Right ventricle myocardium inferior (tissue), 1 donor: ENCODE data around the gene ZIK1. TPM values are rescaled to one million over a fixed set of nuclear protein-coding genes. Genes with fewer than 3 reads are reported as not detected.

Experiments used
- ATAC-seq: fragments of 200-7000 bp; cut with Tn5 transposase; one replicate; pipeline ENCODE4 v1.9.1; 2020; ENCODE audit warnings: mild to moderate bottlenecking, moderate library complexity
- DNase-seq: peaks from one replicate; pipeline ENCODE4 v3.0.0; 2021; ENCODE audit errors: missing footprints
- intact Hi-C: fragments of 100-400 bp; cut with DNase I; formaldehyde crosslinking; loops from one replicate; pipeline ENCODE4 v1.11.0; 2022
- long read RNA-seq: library from polyadenylated mRNA; unstranded; transcript quantifications from one replicate; pipeline ENCODE4 v2.0.0, GENCODE V29; 2021
- total RNA-seq: library from RNA; stranded (reverse); fragmentation: NEBNext Ultra II Directional; extraction: Animal tissue kit (Norgen Biotek cat#: 25700); gene quantifications from one replicate; pipeline ENCODE4 v1.2.1, GENCODE V29; 2021
- donor health status: DM: no; HTN: yes; CAD: no; lungs with severe emphysema.

Gene ZIK1
- 3.3 TPM for total RNA-seq
- long read RNA-seq: 0 reads

- DNase-seq (peak; percentile 93), ATAC-seq (peak; percentile 95)
- intact Hi-C loops: no loop called here
Observed at GRCh38 chr19:57583521-57584416, at the start of gene ZIK1. Gene ZIK1, plus strand, starts transcription at chr19:57584145. Its CDS starts 212 bp downstream, at chr19:57584357.

GRCh38 chr19:57537953-57538547 lies 45.9 kb upstream of the ZIK1 start:
- intact Hi-C loops: no loop called here
- ATAC-seq (no peak), DNase-seq (no peak)

GRCh38 chr19:57546513-57546912 lies 37.4 kb upstream of the ZIK1 start:
- DNase-seq (no peak), ATAC-seq (no peak)
- intact Hi-C loops: no loop called here

GRCh38 chr19:57552432-57552831 lies 31.5 kb upstream of the ZIK1 start:
- DNase-seq (no peak), ATAC-seq (no peak)
- intact Hi-C loops: no loop called here

GRCh38 chr19:57557659-57558058 lies 26.3 kb upstream of the ZIK1 start:
- intact Hi-C loops: loop anchor here (2.0 kb wide), 1 partner anchor 21 kb away; the partner anchor contains the start of gene ZNF416
- no peak for ATAC-seq
- DNase-seq: no peak

- no peak for ATAC-seq
- no peak for DNase-seq
- intact Hi-C loops: loop anchor here (2.0 kb wide), 1 partner anchor 20 kb away; the partner anchor contains the start of gene ZNF416
Observed at GRCh38 chr19:57558525-57558924, 25.4 kb upstream of the ZIK1 start.

GRCh38 chr19:57559008-57559403 lies 24.9 kb upstream of the ZIK1 start:
- DNase-seq: no peak
- peak; percentile 43 for ATAC-seq
- intact Hi-C loops: loop anchor here (2.0 kb wide), 1 partner anchor 20 kb away; the partner anchor contains the start of gene ZNF416

GRCh38 chr19:57559404-57560025 lies 24.4 kb upstream of the ZIK1 start, which contains the start of gene ZNF550:
Gene ZNF550, minus strand, starts transcription at chr19:57559863. Its CDS starts 181 bp downstream, at chr19:57559682.
- peak; percentile 96 for DNase-seq
- intact Hi-C loops: loop anchor here (2.0 to 5.0 kb wide), 2 partner anchors 19 to 32 kb away; partner anchors contain the start of genes ZNF416 and ZNF549
- peak; percentile 99 for ATAC-seq

- DNase-seq (peak; percentile 66), ATAC-seq (peak; percentile 34)
- intact Hi-C loops: loop anchor here (5.0 kb wide), 1 partner anchor 33 kb away; the partner anchor contains the start of gene ZNF549
Observed at GRCh38 chr19:57560049-57560491, 23.9 kb upstream of the ZIK1 start.

- no peak for ATAC-seq
- no peak for DNase-seq
- intact Hi-C loops: loop anchor here (5.0 kb wide), 1 partner anchor 36 kb away; the partner anchor contains the start of gene ZNF549
Observed at GRCh38 chr19:57563547-57563946, 20.4 kb upstream of the ZIK1 start.

- intact Hi-C loops: no loop called here
- ATAC-seq (no peak), DNase-seq (no peak)
Observed at GRCh38 chr19:57566396-57567265, 17.3 kb upstream of the ZIK1 start.

GRCh38 chr19:57570707-57571106 lies 13.2 kb upstream of the ZIK1 start:
- ATAC-seq: no peak
- DNase-seq: no peak
- intact Hi-C loops: no loop called here

- intact Hi-C loops: no loop called here
- DNase-seq (no peak), ATAC-seq (no peak)
Observed at GRCh38 chr19:57572415-57572947, 11.5 kb upstream of the ZIK1 start.

- DNase-seq (no peak), ATAC-seq (no peak)
- intact Hi-C loops: no loop called here
Observed at GRCh38 chr19:57576661-57577060, 7.3 kb upstream of the ZIK1 start.

- intact Hi-C loops: loop anchor here (2.0 kb wide), 2 partner anchors 20 to 54 kb away; partner anchors contain the start of genes ZNF211 and ZNF550
- ATAC-seq (peak; percentile 98), DNase-seq (peak; percentile 98)
Observed at GRCh38 chr19:57578487-57579205, 5.3 kb upstream of the ZIK1 start, which contains the start of gene ZNF416. Gene ZNF416, minus strand, starts transcription at chr19:57578911. Its CDS starts 207 bp downstream, at chr19:57578704.

- intact Hi-C loops: no loop called here
- no peak for DNase-seq
Observed at GRCh38 chr19:57583104-57583520, 833 bp upstream of the ZIK1 start.

GRCh38 chr19:57587529-57587928 lies 3.6 kb downstream of the ZIK1 start:
- DNase-seq (no peak), ATAC-seq (no peak)
- intact Hi-C loops: no loop called here

More at GRCh38 chr19:57583104-57583520, 833 bp upstream of the ZIK1 start:
- no peak for ATAC-seq
